Eye (tissue), 1 donor: ENCODE data around the gene PLEKHA6.

Experiments used
- DNase-seq: peaks from one replicate; pipeline ENCODE4 v3.0.0-alpha.2; 2015

Gene PLEKHA6

DNA sequence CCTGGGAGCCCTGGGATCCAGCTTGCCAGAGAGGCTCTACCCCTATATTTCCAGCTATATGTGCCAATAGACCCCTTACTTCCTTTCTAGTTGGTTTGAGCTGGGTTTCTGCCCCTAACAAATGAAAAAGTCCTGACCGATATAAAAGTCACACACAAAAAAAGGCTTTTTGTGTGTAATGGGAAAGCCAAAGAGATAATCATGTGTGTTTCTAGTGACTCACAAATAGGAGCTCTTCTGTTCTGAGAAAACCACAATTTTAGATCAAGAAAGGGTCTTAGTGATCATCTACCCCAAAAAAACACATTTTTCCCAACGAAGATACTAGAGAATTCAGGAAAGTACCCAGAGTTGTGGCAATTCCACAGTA is 23.0 kb upstream of the PLEKHA6 start:
- DNase-seq, result no peak

DNA sequence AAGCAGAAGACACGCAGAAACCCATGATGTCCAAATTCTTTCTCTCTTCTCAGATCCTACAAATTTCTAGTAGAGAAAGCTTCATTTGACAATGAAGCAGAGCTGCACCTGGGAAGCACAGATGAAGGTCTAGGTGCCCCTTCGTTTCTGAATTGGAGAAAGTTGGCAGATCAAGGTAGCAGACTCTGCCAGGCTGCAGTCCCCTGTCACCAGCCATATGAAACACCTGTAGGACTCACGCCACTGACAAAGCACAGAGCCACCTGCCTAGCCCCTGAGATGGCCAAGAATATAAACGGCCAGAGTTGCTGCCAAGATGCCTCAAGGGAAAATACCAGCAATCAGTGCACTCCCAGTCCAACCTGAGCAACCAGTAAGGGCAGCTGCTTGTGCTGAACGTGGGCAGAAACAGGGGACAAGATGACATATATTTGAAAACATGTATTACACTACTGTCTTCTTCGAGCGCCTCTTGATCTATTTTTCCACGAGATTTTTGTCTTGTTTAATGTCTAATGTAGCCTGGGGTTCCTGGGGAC is 20.6 kb upstream of the PLEKHA6 start:
- DNase-seq, result no peak

DNA sequence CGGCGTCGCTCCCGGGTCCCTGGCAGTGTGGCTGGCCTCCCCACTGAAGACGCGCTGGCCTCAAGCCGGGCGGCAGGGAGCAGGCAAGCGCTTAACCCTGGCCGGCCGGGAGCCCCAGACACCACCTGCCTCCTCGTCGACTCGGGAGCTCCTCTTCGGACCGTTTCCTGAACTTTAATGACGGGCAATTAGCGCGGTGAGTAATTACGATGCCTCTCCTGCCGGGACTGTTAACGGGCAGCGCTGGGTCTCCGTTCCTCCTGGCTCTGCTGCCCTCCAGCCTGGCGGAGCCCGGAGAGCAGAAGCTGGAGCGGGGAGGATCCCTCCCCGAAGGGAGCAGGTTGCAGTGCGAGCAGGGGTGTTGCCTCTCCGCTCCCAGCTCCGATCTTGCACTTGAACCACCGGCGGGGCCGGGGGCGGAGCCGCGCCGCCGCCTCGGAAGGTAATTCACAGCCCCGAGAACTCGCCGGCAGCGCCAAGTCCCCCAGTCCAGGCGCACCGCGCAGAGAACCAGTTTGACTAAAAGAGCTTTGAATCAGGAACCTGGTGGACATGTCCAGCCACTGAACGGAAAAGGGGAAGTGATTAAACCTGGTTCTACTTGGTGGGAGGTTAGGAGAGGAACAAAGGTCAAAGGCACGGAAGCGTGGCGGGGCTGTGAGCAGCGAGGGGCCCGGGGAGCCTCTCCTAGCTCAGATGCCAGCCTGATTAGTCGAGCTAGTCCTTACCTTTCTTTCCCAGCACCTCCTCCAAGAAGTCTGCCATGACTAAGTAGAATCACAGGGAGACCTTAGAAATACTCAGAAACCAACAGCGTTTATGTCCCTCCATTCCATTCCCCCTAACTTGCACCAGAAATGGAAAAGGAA is 18.3 kb upstream of the PLEKHA6 start:
- DNase-seq, result peak; percentile 74

DNA sequence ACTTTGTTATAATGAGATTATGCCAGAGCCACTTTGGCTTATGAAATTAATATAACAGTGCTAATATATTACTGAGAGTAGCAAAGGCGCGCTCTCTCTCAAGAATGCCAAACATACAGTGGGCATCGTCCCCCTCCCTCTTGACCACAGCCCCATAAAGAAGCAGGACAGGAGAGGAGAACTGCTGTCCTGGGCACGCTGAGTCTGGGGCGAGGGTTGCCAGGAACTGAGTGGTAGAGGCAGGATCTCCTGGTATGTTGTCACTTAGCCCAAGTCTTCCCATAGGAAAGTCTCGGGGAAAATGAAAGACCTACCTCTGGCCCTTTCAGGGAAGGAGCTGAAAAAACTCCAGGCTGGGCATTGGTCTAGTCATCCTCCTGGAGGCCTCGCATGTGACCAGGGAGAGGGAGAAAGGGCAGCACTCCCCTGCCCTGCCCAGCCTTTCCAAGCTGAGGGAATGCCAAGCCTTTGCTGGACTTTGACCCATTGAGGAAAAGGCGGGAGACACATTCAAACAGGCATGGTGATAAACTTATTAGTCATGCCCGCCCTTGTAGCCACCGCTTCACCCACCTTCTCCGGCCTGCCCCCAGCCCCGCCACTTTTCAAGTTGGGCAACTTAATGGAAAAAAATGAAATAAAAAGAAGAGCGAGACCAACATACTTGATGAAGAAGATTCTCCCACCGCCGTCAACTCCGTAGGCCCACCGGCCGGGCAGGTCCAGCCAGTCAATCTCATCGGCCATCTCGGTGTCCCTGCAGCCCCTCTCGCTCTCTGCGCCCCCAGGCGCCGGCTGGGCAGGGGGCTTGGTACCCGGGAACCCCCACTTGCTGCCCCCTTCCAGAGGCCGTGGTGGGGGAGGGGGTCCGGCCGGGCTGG is 17.4 kb upstream of the PLEKHA6 start:
- DNase-seq, result no peak

DNA sequence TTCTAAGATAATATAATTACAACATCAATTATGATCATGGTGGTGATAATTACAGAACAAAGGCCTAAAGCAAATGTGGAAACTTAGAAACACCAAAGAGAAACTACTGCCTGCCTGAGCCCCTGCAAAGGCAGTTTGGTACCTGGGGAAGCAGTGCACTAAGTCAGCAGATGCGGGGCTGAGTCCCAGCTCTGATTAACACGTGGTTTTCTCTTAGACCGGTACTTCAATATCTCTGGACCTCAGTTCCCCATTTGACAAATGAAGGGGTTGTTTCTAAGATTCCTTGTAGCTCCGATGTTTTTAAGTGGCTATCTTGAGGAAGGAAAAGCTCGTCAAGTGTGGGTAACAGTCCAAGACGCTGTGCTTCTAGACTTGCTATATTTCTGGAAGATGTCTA is 16.7 kb upstream of the PLEKHA6 start:
- no peak for DNase-seq

DNA sequence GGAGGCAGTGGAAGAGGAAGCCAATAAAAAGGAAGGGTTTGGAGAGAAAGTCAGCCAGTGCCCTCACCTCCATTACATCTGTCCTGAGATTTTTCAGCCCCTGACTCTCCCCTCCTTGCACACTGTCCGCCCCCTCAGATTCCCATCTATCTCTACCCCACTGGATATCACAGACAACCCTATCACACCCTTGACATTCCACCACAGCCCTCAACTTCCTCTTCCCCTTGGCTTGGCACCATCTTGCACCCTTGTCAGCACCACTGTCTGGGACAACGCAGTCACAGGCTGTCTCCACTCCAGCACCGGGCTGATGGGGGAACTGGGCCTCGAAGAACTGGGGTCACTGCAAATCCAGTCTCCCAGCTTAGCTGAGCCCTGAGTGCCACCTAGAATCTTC is 14.2 kb upstream of the PLEKHA6 start:
- DNase-seq, result no peak

DNA sequence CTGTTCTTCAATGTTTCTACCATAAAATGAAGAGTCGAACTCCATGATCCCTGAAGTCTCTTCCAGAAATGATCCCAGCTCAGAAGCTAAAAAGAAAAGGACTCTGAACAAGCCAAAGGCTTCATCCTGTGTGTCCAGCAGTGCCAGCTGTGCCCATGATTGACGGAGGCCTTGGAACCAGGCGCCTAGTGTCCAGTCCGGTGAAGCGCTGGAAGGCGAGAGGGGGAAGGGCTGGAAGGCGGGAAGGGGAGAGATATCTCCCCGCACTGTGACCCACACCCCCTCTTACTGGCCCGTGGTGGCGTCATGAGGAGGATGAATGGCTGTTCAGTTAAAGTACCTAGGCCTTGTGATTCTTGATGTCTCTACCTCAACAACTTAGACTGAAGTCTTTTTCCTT is 10.4 kb upstream of the PLEKHA6 start:
- DNase-seq, result no peak

DNA sequence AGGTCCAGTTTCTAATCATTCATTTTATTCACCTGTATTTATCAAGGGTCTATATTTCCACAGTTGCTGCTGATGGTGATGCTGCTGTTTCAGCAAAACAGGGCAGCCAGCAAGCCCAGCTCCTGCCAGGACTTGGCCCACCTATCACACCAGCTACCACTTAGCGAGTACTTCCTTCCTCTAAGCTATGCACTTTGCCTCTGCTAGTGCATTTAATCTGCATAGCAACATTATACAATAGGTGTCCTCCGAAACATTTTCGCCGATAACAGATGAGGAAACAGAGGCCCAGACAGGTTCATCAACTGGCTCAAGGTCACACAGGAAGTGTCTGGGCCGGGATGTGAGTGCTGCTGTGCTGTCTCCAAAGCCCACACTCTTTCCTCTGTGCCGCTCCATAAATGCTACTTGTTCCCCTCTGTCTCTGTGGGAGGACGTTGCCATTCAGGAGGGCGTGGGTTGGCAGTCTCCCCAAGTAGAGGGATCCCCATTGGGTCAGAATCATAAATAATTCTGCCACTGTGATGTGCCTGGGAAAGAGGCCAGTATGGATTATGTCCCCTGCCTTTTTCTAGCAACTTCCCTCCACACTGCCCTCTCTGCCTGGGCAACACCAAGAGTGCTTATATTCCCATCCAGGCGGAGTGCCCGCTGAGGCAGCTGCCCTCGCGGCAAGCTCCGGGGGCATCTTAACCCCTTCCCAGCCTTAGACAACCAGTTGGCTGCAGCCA is 9.4 kb upstream of the PLEKHA6 start:
- no peak for DNase-seq

DNA sequence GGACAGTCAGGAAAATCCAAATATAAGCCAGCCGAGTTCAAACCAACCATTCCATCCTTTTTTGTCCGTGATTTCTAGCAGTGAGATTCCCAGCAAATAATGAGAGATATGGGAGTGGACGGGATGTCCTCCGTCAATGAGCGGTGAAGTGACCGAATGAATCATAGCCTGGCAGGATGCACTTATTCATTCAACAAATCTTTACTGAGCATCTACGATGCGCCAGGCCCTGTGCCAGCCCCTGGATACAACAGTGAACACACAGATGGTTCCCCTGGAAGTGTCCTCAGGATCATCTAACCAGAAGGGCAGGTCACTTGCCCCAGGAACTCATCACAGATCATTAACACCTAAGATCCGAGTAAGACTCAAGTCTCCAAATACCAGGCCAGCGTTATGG is 8.2 kb upstream of the PLEKHA6 start:
- no peak for DNase-seq

DNA sequence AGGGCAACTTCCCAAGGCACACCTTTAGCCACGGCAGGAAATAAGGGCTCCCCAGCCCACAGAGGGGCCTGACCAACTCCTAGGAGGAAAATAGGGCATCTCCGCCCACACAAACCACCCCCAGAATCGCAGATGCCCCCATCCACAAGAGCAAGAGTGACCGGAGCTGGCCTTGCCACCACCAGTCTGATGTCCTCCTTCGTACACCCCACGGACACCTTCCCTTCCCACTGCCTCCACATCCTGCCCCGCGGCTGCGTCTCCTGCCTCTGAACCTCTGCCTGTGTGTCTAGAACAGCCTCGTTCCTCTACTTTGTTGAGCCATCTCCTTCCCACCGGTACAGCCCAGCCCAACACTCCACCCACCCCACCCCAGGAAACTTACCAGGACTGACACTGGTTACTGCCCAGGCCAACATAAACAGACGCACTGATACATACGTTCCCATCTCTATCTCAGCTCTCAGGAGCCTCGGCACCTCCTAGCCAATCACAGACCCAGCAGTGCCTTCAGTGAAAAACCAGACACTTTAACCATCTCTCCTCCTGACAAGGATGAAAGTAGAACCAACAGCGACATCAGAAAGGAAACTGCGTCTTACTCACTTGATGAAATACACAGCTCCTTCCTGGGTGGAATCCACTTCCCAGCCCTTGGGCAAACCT is 7.6 kb upstream of the PLEKHA6 start:
- no peak for DNase-seq

DNA sequence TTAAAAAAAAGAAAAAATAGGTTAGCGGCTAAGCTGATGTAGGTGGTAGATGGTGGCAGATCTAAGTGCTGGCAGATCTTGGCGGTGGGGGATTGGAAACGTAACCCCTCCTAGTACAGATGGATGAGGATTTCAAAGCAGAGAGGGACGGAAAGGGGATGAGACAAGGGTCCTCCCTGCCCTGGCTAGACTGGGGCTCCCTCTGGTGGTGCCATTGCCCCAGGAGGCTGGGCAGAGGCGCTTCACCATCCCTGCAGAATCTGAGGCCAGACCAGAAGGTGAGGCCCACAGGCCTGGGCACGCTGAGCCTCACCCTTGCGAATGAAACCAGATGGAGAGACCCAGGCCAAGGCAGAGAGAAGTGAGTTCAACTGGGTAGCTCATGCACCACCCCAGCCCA is 7.0 kb upstream of the PLEKHA6 start:
- DNase-seq, result no peak

DNA sequence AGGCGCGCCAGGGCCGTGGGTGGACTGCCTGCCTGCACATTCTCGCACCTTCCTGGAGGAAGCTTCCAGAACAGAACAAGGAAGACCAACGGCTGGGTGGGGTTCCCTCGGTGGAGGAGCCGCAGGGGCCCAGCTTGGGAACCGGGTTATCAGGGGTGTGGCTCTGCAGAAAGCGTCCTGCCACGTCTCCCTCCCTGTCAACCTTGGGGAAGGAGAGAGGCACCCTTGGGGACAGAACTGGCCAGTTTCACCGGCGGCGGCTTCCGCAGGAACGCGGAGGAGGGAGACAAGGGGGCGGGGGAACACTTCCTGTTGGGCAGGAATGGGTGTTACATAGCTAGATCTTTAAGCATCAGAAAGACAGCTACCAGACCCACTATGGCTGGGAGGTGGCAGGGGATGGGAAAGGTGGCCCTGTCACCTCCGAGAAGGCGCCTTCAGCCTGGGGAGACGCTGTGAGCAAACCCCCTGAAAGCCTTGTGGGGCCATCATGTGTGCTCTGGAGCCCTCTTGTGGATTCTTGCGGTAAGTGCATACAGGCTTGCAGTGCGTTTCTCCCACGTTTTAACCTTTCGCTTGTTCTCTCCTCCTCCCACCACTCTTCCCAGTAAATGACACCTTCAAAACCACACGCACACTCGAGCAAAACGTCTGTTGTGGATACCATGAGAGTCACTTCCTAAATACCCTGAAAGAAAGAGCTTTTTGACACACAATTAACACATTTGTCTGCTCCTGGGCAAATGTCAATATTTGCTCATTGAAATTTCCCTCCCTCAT is 3.8 kb upstream of the PLEKHA6 start:
- peak; percentile 95 for DNase-seq

DNA sequence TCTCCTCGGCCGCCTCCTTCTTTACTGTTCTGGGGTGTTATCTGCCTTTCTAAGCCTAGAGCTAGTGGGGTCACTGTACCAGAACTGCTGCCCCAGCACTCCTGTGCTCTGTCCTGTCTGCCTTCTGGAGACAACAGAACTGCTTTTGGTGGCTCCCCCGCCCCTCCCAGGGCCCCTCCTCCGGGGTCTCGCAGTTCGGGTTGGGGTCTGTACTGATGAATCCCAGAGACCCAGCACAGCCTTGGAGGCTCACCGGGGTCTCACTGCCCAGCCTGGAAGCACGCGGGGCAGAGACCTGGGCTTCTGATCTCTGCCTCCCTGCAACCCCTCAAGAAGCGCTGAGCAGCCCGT is 3.2 kb upstream of the PLEKHA6 start:
- no peak for DNase-seq

DNA sequence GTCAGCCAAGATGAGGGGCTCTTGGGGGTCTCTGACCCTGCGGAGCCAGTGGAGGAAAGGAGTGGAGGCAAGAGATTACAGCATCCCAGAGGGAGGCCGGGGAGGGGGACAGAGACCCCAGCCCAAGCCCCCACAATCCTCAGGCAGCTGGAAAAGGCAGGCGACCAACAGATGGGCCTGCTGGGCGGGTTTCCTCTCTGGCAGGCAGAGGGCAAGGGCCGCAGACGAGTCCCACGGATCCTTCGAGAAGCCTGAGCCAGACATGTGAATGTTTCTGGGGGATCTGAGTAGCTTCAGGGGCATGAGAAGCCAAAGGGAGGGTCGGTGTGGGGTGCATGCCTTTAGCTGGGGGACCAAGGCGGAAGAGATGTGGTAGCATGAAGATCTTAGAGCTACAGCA is 2.1 kb upstream of the PLEKHA6 start:
- no peak for DNase-seq

DNA sequence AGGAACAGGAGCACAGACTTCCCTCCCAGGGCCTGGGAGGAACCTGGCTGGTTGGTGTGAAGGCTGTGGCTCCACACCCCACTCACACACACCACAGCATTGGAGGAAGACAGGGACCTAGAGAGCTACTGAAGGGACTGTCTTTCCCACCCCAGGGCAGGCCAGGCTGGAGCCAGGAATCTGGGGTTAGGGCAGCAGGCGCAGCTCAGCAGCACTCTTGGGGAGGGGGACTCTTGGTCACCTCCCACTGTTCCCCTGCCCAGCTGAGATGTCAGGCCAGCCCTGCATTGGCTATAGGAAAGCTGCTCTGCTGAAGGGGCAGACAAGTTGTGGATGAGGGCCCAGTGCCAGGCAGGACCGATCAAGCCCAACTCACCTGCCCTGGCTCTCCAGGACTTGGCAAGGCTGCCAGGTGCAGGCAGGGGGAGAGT is 1.6 kb upstream of the PLEKHA6 start:
- DNase-seq, result no peak

DNA sequence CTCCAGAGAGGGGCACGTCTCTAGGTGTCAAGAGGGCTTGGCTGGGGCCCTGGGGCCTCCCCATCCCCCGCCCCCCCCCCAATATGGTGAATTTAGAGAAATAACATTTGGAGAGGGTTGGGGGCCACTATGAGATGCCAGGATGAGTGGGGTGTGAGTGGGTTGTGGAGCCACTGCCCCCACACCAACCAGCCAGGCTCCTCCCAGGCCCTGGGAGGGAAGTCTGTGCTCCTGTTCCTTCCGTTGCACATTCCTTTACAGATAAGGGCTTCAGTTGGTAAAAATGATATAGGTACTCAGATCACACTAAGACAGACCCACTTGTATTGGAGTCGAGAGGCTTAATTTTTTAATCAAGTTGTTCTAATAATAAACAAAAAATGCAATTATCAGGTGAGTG is 585 bp upstream of the PLEKHA6 start:
- DNase-seq, result no peak

DNA sequence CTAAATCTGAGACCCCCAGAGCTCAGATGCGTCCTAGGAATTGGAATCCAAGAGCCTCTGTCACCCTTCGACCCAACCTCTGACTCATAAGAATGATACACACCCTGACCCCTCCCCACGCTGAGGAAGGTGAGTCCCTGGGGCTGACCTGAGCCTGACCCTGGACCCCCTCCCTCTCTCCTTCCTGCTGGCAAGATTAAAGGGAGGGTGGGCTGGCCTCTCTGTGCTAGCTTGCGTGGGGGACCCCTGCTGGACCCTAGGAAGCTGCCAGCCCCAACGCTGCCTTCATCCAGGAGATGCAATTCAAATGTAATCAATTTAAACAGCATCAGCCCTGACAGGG is 627 bp downstream of the PLEKHA6 start:
- no peak for DNase-seq

DNA sequence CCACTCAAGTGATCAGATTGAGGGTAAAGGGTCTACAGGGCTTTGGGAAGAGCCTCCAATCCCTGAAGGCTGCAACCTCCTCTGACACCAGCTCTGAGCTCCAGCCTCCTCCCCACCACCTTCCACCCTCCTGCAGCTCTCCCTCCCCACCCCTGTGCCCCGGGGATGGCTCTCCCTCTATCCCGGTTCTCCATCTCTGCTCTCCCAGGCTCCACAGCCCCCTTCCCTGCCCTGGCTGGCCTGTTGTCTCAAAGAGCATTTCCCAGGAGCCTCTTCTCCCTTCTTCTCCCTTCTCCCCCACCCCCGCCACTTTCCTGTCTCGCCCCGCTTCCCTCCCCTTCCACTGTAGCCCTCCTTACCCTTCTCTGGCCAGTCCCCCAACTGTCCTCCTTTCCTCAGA is 1.1 kb downstream of the PLEKHA6 start:
- peak; percentile 64 for DNase-seq

DNA sequence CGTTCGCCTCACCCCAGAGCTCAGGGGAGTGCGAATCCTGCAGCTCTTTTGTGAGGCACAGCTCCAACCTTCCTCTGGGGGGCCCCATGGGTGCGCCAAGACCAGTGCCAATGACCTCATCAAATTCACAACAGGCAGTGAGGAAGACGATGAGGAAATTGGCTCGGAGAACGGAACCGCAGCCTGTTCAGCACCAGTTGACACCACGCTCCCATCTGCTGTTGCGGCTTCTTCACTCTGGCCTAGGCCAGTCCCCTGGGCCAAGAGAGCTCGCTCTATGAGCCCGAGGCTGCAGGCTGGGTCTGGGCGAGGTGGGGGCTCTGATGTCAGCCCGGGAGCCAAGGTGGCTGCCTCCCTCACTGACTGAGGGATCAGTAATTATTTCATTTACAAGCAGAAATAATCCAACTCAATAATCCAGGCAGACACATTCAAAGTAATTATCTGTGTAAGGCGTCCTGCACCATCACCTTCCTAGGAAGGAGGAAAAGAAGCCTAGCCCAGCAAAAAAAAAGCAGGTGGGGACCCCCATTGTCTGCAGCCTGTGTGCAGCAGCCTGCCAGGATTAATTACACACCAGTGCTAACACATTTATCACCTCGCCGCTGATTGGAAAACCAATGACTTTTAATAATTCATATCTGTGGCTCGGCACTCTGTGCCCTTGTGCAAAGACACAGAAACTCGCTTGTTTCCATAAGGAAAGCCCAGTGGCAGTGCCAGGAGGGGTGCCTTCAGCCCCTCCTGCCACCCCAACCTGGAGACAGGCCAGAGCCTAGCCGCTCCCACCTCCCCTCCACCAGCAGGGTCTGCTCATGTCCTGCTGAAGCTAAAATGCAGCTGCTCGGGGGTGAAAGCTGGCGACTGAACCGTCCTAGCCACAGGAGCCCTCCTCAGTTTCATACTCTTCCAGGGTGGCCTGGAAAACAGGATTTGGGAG is 1.9 kb downstream of the PLEKHA6 start:
- DNase-seq, result peak; percentile 67

DNA sequence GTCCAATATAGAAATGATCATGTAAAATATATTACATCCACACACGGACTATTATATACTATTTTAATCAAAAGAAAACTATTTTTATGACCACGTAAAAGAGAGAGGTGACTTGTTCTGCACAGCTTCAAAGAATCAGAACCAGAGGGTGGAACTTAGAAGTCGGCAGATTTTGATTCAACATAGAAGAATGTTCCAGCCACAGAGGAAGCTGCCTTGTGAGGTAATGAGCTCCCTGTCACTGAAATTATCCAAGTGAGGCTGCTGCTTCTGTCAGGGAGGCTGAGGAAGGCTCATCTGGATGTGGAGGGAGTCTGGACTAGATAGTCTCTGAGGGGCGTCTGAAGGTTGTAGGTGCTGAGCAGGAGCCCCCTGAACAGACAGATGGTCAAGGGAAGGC is 2.7 kb downstream of the PLEKHA6 start:
- DNase-seq, result no peak

DNA sequence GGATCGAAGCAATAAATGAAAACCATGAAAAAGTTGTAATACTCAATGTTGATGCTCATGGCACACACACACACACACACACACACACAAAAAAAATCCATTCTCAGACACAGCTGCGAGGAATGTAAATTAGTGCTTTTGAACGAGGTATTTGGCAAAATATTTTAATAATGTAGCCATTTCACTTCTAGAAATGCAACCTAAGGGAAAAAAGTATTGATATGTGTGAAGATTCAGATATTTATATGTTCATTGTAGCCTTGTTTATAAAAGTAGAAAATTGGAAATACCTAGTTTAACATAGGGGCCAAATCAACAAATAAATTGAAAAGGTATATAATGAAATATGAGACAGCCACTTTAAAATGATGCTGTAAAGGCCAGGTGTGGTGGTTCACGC is 3.8 kb downstream of the PLEKHA6 start:
- DNase-seq, result no peak
